Endothelial cell of umbilical vein (primary cell): Measurements from ENCODE around the gene SLC16A4. TPM values are rescaled to one million over a fixed set of nuclear protein-coding genes. Genes with fewer than 3 reads are reported as not detected.

Source experiments
- BruUV-seq: library from RNA; stranded (reverse); fragments of 400-500 nt; replicated peaks from 2 replicates; lab custom pipeline; 2021; lab: Mats Ljungman, UMichigan
- CTCF ChIA-PET: fragments of 300-600, 350-600 bp; sonication (Branson Sonifier 250); formaldehyde crosslinking; loops from one replicate; lab custom pipeline; 2021; ENCODE audit warnings: antibody characterized with exemption, inconsistent platforms; lab: Charles Lee
- POLR2A ChIA-PET: fragments of 300-600, 350-600 bp; sonication (Branson Sonifier 250); formaldehyde crosslinking; loops from one replicate; lab custom pipeline; 2021; ENCODE audit warnings: antibody characterized with exemption, inconsistent platforms; lab: Charles Lee
- DNase-seq: peaks from one replicate; pipeline ENCODE4 v3.0.0-alpha.2; 2011; ENCODE audit warnings: low read depth, low spot score
- FAIRE-seq: peaks from 2 replicates; lab custom pipeline; 2011; peaks lifted over from hg19 to GRCh38; lab: Jason Lieb, UNC
- H2AFZ ChIP-seq: 2 replicates; pipeline ENCODE4 v1.6.0; 2012; ENCODE audit warnings: low read depth, low read length, control low read depth, inconsistent platforms
- H3K27ac ChIP-seq: 2 replicates; pipeline ENCODE4 v1.5.1; 2011; ENCODE audit warnings: low read depth, mild to moderate bottlenecking, control low read depth, low read length, moderate library complexity; ENCODE audit not compliant: insufficient read depth
- H3K27me3 ChIP-seq, 2 experiments: 2 replicates each; pipeline versions ENCODE4 v1.6.0 to v1.6.1; 2011; ENCODE audit warnings: low read length in 2 of 2, mixed read lengths in 1 of 2; ENCODE audit not compliant: control insufficient read depth in 2 of 2, insufficient read depth in 2 of 2
- H3K36me3 ChIP-seq, 2 experiments: 2 replicates in 1 of 2; 3 replicates in 1 of 2; pipeline ENCODE4 v1.5.1; 2011; ENCODE audit warnings: low read length in 2 of 2, mild to moderate bottlenecking in 1 of 2, moderate library complexity in 1 of 2; ENCODE audit not compliant: control insufficient read depth in 2 of 2, insufficient read depth in 2 of 2; ENCODE audit errors: extremely low read depth in 1 of 2
- H3K4me1 ChIP-seq: 3 replicates; pipeline ENCODE4 v1.5.1; 2011; ENCODE audit warnings: mild to moderate bottlenecking, low read length; ENCODE audit not compliant: control insufficient read depth, insufficient read depth; ENCODE audit errors: extremely low read depth
- H3K4me2 ChIP-seq: 2 replicates; pipeline ENCODE4 v1.6.1; 2011; ENCODE audit warnings: low read length, control low read depth, mixed read lengths; ENCODE audit not compliant: insufficient read depth
- H3K4me3 ChIP-seq, 3 experiments: fragments of 200-600 bp in 1 of 3; sonication (generic), shearing (Covaris generic) in 1 of 3; replicated peaks in 1 of 3; 2 replicates each; pipeline ENCODE4 v1.5.1; 2011 to 2016; ENCODE audit warnings: control low read depth in 3 of 3, low read length in 3 of 3, mild to moderate bottlenecking in 2 of 3, inconsistent platforms in 1 of 3, low read depth in 1 of 3, moderate library complexity in 1 of 3; ENCODE audit not compliant: insufficient read depth in 1 of 3
- H3K79me2 ChIP-seq: 2 replicates; pipeline ENCODE4 v1.6.0; 2012; ENCODE audit warnings: low read length, inconsistent platforms; ENCODE audit not compliant: control insufficient read depth, insufficient read depth
- H3K9ac ChIP-seq: replicated peaks from 2 replicates; pipeline ENCODE3; 2011; ENCODE audit warnings: low read length, control low read depth; ENCODE audit not compliant: insufficient read depth; ENCODE audit errors: extremely low read depth
- H3K9me1 ChIP-seq: replicated peaks from 3 replicates; pipeline ENCODE4 v1.6.0; 2011; ENCODE audit warnings: mild to moderate bottlenecking, low read length; ENCODE audit not compliant: control insufficient read depth, insufficient read depth; ENCODE audit errors: extremely low read depth
- H3K9me3 ChIP-seq: replicated peaks from 2 replicates; pipeline ENCODE4 v1.5.1; 2012; ENCODE audit warnings: low read length, inconsistent platforms; ENCODE audit not compliant: control insufficient read depth, insufficient read depth
- H4K20me1 ChIP-seq: replicated peaks from 2 replicates; pipeline ENCODE3; 2011; ENCODE audit warnings: mild to moderate bottlenecking, low read length; ENCODE audit not compliant: control insufficient read depth, insufficient read depth; ENCODE audit errors: extremely low read depth
- EZH2 ChIP-seq: IDR thresholded peaks from 2 replicates; pipeline ENCODE4 v1.6.1; 2012; ENCODE audit warnings: borderline replicate concordance, low read depth, mild to moderate bottlenecking, moderate library complexity, low read length, inconsistent platforms; ENCODE audit not compliant: severe bottlenecking
- FOS ChIP-seq: IDR thresholded peaks from 2 replicates; pipeline ENCODE4 v1.6.1; 2011; ENCODE audit warnings: mild to moderate bottlenecking, low read length, moderate library complexity, borderline replicate concordance; ENCODE audit not compliant: insufficient read depth
- GATA2 ChIP-seq: IDR thresholded peaks from 2 replicates; pipeline ENCODE4 v1.7.0; 2011; ENCODE audit warnings: low read depth, mild to moderate bottlenecking, moderate library complexity, mixed read lengths, low read length; ENCODE audit not compliant: insufficient read length, insufficient read depth
- JUN ChIP-seq: IDR thresholded peaks from 2 replicates; pipeline ENCODE4 v1.6.1; 2011; ENCODE audit warnings: borderline replicate concordance, low read depth; ENCODE audit not compliant: insufficient read length, insufficient read depth
- MAX ChIP-seq: IDR thresholded peaks from 2 replicates; pipeline ENCODE4 v1.6.1; 2011; ENCODE audit not compliant: insufficient read depth, insufficient read length
- MYC ChIP-seq: IDR thresholded peaks from one replicate; pipeline ENCODE4 v1.6.1; 2011; ENCODE audit warnings: mild to moderate bottlenecking, low read depth, low read length
- POLR2A ChIP-seq: IDR thresholded peaks from 2 replicates; pipeline ENCODE4 v1.6.1; 2012; ENCODE audit warnings: low read depth, mild to moderate bottlenecking, control low read depth, low read length
- POLR2AphosphoS5 ChIP-seq: IDR thresholded peaks from 2 replicates; pipeline ENCODE4 v1.6.1; 2012; ENCODE audit warnings: low read depth, mild to moderate bottlenecking, control low read depth, low read length, moderate library complexity; ENCODE audit not compliant: insufficient read depth
- dilution Hi-C: fragments of 300-500 bp; cut with MboI; formaldehyde crosslinking; loops from one replicate; pipeline ENCODE4 v1.15.0; 2019; ENCODE audit warnings: low sequenced_read_pairs; ENCODE audit not compliant: extremely low pct_ligation_motif_present
- intact Hi-C: fragments of 100-400 bp; cut with micrococcal nuclease; formaldehyde crosslinking; loops from one replicate; pipeline ENCODE4 v1.10.0; 2022
- polyA plus RNA-seq, 4 experiments: library from polyadenylated mRNA; depleted of rRNA in 3 of 4; stranded (reverse) in 3 of 4; unstranded in 1 of 4; fragments of >200 nt; gene quantifications; 2 replicates each; pipeline versions ENCODE4 v1.2.1 to v1.2.3, GENCODE V29; 2011 to 2012; ENCODE audit warnings: missing spikeins in 1 of 4
- total RNA-seq: library from RNA; stranded (reverse); gene quantifications from 2 replicates; pipeline ENCODE4 v1.2.3, GENCODE V29; 2021
- TF ChIP-seq, protein P1 (sequence below), 2 donors: IDR thresholded peaks; 1 replicate in 1 of 2; 2 replicates in 1 of 2; pipeline ENCODE4 v1.5.1; 2011; ENCODE audit warnings: low read length in 2 of 2, mild to moderate bottlenecking in 2 of 2, moderate library complexity in 2 of 2, control low read depth in 1 of 2, inconsistent platforms in 1 of 2, low read depth in 1 of 2; ENCODE audit not compliant: insufficient read depth in 1 of 2; ENCODE audit errors: extremely low read depth in 1 of 2

Gene SLC16A4
- total and polyA plus RNA-seq, 2 donors (not counting 3 experiments of a cell fraction or from before 2014, with no cell fraction given), result 2.8 to 7.2 TPM

DNA sequence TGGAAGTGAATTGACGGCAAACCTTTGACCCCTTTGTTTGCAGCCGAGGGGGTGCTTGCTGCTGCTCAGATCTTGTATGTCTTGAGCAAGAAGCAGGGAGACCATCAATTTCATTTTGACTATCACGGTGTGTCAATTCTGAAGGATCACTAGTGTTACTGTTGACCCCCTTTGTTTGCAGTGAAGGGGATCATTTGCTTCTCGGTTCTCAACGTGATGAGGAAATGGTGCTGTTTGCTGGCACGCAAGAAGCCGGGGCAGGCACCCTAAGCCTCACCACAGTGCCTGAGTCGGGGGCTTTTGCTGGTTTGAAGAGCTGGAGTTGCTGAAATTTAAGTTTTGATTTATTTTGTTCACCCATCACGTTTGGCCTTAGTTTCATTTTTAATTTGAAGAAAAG lies 44.1 kb downstream of the SLC16A4 start:
- Histone ChIP-seq H2AFZ (no peak overlapping the region), H3K27ac (no peak overlapping the region), H3K27me3 (no peaks in the 10 kb centered on the region), H3K9ac (no peak overlapping the region), H4K20me1 (peaks cover 10% of the 10 kb centered on the region), H3K36me3 (peaks cover 6 to 12% of the 10 kb centered on the region in 2 experiments), H3K79me2 (peaks cover 99% of the 10 kb centered on the region), H3K4me2 (no peak overlapping the region), H3K4me3 (no peak overlapping the region), H3K9me1 (no peaks in the 10 kb centered on the region), H3K9me3 (no peaks in the 10 kb centered on the region), H3K4me1 (peaks cover 20% of the 10 kb centered on the region)
- DNase-seq (no peak), FAIRE-seq (no peak)
- intact Hi-C loops (loop anchor here (5.0 kb wide), 1 partner anchor 41 kb away; no protein-coding TSS in a partner anchor), dilution Hi-C loops (no loop called here)
- no peak for TF ChIP-seq MYC
- TF ChIP-seq POLR2A, result no peak
- no peak for TF ChIP-seq FOS
- TF ChIP-seq EZH2, result no peak
- TF ChIP-seq, protein P1, sequence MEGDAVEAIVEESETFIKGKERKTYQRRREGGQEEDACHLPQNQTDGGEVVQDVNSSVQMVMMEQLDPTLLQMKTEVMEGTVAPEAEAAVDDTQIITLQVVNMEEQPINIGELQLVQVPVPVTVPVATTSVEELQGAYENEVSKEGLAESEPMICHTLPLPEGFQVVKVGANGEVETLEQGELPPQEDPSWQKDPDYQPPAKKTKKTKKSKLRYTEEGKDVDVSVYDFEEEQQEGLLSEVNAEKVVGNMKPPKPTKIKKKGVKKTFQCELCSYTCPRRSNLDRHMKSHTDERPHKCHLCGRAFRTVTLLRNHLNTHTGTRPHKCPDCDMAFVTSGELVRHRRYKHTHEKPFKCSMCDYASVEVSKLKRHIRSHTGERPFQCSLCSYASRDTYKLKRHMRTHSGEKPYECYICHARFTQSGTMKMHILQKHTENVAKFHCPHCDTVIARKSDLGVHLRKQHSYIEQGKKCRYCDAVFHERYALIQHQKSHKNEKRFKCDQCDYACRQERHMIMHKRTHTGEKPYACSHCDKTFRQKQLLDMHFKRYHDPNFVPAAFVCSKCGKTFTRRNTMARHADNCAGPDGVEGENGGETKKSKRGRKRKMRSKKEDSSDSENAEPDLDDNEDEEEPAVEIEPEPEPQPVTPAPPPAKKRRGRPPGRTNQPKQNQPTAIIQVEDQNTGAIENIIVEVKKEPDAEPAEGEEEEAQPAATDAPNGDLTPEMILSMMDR (IDR thresholded peaks at IDR 0.05; ENCODE audit: extremely low read depth in 1 of 2, insufficient read depth in 1 of 2, low read depth in 1 of 2, low read length in 2 of 2), result no peak
- TF ChIP-seq MAX, result no peak
- no peak for TF ChIP-seq POLR2AphosphoS5
- no peak for TF ChIP-seq JUN
- no peak for TF ChIP-seq GATA2
- no TSS peak for BruUV-seq
- POLR2A ChIA-PET, result no interaction called here
- CTCF ChIA-PET, result interaction anchor here (0.7 to 3.5 kb wide), 3 partner anchors 8 to 149 kb away, joined by 3 to 13 read pairs (median 3); partner anchors contain the start of gene RBM15
